Progenitor cell of endocrine pancreas (in vitro differentiated cells): ENCODE data around the gene EEF1AKMT2. TPM values are rescaled to one million over a fixed set of nuclear protein-coding genes. Genes with fewer than 3 reads are reported as not detected.
A peak's percentile ranks its signal among the peaks of the same experiment; 100 is the strongest.

Experiments used
- DNase-seq: peaks from one replicate; pipeline ENCODE4 v3.0.0; 2021; ENCODE audit warnings: low spot score; ENCODE audit not compliant: unreplicated experiment
- H3K27ac Mint-ChIP-seq: 2 replicates; pipeline ENCODE4 v1.8.0; 2021; ENCODE audit warnings: mild to moderate bottlenecking, moderate library complexity, mixed read lengths
- H3K27me3 Mint-ChIP-seq: 2 replicates; pipeline ENCODE4 v1.8.0; 2021; ENCODE audit warnings: mixed read lengths
- H3K36me3 Mint-ChIP-seq: 2 replicates; pipeline ENCODE4 v1.8.0; 2022; ENCODE audit warnings: mixed read lengths; ENCODE audit not compliant: insufficient read depth
- H3K4me1 Mint-ChIP-seq: 2 replicates; pipeline ENCODE4 v1.8.0; 2021; ENCODE audit warnings: low read depth, mixed read lengths
- H3K4me3 Mint-ChIP-seq: 2 replicates; pipeline ENCODE4 v1.8.0; 2021; ENCODE audit warnings: low read depth, mild to moderate bottlenecking, moderate library complexity, mixed read lengths
- H3K9me3 Mint-ChIP-seq: 2 replicates; pipeline ENCODE4 v1.8.0; 2021; ENCODE audit warnings: low read depth, mixed read lengths
- CTCF ChIP-seq: fragments of 200-600 bp; sonication (generic); IDR thresholded peaks from one replicate; pipeline ENCODE4 v1.5.0; 2021; ENCODE audit warnings: antibody characterized with exemption, mild to moderate bottlenecking; ENCODE audit not compliant: unreplicated experiment
- total RNA-seq: library from RNA; stranded (reverse); gene quantifications from 2 replicates; pipeline ENCODE4 v1.2.1, GENCODE V29; 2021

EEF1AKMT2 gene
- total RNA-seq, 1 donor from 2014 or later = 17.1 TPM

GRCh38 chr10:124733571-124734245, 58.0 kb downstream of the EEF1AKMT2 start:
- H3K9me3 Mint-ChIP-seq = no peaks in the 10 kb centered on the region
- no peak for TF ChIP-seq CTCF
- peaks cover 7% of the 10 kb centered on the region for H3K36me3 Mint-ChIP-seq
- peak overlapping the region; percentile 40 for H3K27ac Mint-ChIP-seq
- H3K27me3 Mint-ChIP-seq = no peaks in the 10 kb centered on the region
- H3K4me1 Mint-ChIP-seq = peaks cover 36% of the 10 kb centered on the region
- no peak for DNase-seq
- H3K4me3 Mint-ChIP-seq = no peak overlapping the region

GRCh38 chr10:124732931-124733570, 58.6 kb downstream of the EEF1AKMT2 start:
- H3K4me1 Mint-ChIP-seq = peaks cover 31% of the 10 kb centered on the region
- H3K9me3 Mint-ChIP-seq = no peaks in the 10 kb centered on the region
- H3K27ac Mint-ChIP-seq = peak overlapping the region; percentile 40
- no peaks in the 10 kb centered on the region for H3K27me3 Mint-ChIP-seq
- no peak for DNase-seq
- no peak overlapping the region for H3K4me3 Mint-ChIP-seq
- peaks cover 7% of the 10 kb centered on the region for H3K36me3 Mint-ChIP-seq
- no peak for TF ChIP-seq CTCF

GRCh38 chr10:124731551-124731950, 60.1 kb downstream of the EEF1AKMT2 start:
- H3K36me3 Mint-ChIP-seq = peaks cover 7% of the 10 kb centered on the region
- TF ChIP-seq CTCF = no peak
- DNase-seq = no peak
- no peaks in the 10 kb centered on the region for H3K9me3 Mint-ChIP-seq
- no peak overlapping the region for H3K4me3 Mint-ChIP-seq
- H3K27me3 Mint-ChIP-seq = no peaks in the 10 kb centered on the region
- H3K4me1 Mint-ChIP-seq = peaks cover 25% of the 10 kb centered on the region
- no peak overlapping the region for H3K27ac Mint-ChIP-seq

GRCh38 chr10:124730790-124731189, 60.9 kb downstream of the EEF1AKMT2 start:
- no peaks in the 10 kb centered on the region for H3K27me3 Mint-ChIP-seq
- no peak overlapping the region for H3K27ac Mint-ChIP-seq
- no peak for DNase-seq
- no peak overlapping the region for H3K4me3 Mint-ChIP-seq
- H3K9me3 Mint-ChIP-seq = no peaks in the 10 kb centered on the region
- H3K36me3 Mint-ChIP-seq = peaks cover 7% of the 10 kb centered on the region
- peaks cover 22% of the 10 kb centered on the region for H3K4me1 Mint-ChIP-seq
- no peak for TF ChIP-seq CTCF

- TF ChIP-seq CTCF = no peak
- Mint-ChIP-seq H3K27me3 (no peaks in the 10 kb centered on the region), H3K9me3 (no peaks in the 10 kb centered on the region), H3K27ac (no peak overlapping the region), H3K4me3 (no peak overlapping the region), H3K4me1 (peaks cover 32% of the 10 kb centered on the region), H3K36me3 (peaks cover 12% of the 10 kb centered on the region)
- no peak for DNase-seq
These were observed 62.6 kb downstream of the EEF1AKMT2 start for GRCh38 chr10:124728830-124729661.
